Measurements from ENCODE around the gene ROCK2.

Gene ROCK2

DNA sequence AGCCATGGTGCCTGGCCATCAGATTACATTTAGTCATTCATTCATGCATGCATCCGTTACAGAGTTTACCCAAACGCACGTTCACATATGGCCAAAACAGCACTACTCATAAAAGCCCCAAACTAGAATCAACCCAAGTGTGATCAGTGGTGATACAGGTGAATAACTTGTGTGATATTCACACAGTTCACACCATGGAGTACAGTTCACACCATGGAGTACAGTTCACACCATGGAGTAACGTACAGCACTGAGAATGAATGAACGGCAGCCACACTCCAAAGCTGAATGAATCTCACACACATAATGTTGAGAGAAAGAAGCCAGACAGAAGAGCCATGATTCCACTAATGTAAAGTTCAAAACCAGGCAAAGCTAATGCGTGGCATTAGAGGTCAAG lies 201.4 kb downstream of the ROCK2 start:
- DNase-seq = no peak

- no peak for DNase-seq
Observed at GRCh38 chr2:11142330-11142729, 202.1 kb downstream of the ROCK2 start.

GRCh38 chr2:11141319-11141718 lies 203.1 kb downstream of the ROCK2 start:
- no peak for DNase-seq

DNA sequence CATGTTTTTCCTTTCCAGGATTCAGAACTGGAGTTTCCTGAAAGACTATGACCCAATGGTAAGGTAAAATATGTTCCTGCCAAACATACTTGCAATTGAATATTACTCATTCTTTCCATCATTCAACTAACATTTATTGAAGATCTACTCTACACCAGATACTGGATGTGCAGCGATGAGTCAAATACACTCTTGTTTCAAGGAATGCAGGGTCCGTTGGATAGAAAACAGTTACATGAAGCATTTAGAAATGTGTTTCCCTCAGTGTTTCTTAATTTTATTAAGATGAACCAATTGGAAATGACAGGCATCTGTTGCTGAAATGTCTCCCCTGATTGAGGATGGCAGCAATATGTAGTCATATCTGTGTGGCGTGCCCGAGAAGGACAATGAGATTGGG lies 203.9 kb downstream of the ROCK2 start:
- DNase-seq = no peak

GRCh38 chr2:11134349-11134748 lies 210.1 kb downstream of the ROCK2 start:
- no peak for DNase-seq

DNA sequence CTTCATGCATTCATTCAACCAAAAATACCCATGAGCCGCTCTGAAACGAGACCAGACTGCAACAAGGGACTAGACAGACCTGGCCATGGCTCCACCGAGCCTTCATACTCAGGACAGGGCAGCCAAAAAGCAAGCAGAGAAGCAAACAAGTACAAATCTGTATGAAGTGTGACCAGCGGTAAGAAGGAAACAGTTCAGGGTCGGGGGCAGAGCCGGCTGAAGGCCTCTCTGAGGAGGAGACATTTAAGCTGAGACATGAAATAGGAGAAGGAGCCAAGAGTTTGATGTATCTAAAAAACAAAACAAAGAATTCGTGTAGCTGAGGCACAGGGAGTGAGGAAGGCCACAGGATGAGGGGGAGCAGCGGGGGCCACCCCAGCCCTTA lies 210.5 kb downstream of the ROCK2 start:
- DNase-seq = no peak

- no peak for DNase-seq
Observed at GRCh38 chr2:11133238-11133935, 211.0 kb downstream of the ROCK2 start.

DNA sequence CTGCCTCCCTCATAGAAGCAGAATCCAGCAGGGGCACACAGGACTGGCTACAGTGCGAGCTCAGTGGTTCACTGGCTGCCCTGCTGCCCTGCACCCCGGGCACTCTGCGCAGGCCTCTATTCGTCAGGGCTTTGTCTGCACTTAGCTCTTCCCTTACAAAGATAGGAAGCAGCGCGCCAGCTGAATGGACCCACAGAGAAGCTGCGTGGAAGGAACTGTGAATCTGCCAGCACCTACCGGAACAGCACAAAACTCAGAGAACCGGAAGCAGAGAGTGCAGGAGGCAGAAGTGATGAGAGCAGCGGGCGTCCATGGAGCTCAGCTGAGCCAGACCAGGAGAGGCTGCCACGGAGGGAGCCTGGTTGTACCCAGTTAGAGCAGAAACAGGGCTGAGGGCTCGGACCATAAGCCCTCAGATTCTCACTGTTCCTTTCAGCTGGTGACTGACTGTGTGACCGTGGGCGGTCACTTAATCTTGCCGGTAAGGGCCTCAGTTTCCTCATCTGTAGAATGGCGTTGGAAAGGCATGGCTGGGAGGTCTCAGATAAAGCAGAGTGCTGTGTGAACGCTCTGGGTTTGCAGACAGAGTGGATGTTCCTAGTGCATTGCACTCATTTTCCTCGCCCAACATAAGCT lies 212.3 kb downstream of the ROCK2 start:
- DNase-seq = no peak

DNA sequence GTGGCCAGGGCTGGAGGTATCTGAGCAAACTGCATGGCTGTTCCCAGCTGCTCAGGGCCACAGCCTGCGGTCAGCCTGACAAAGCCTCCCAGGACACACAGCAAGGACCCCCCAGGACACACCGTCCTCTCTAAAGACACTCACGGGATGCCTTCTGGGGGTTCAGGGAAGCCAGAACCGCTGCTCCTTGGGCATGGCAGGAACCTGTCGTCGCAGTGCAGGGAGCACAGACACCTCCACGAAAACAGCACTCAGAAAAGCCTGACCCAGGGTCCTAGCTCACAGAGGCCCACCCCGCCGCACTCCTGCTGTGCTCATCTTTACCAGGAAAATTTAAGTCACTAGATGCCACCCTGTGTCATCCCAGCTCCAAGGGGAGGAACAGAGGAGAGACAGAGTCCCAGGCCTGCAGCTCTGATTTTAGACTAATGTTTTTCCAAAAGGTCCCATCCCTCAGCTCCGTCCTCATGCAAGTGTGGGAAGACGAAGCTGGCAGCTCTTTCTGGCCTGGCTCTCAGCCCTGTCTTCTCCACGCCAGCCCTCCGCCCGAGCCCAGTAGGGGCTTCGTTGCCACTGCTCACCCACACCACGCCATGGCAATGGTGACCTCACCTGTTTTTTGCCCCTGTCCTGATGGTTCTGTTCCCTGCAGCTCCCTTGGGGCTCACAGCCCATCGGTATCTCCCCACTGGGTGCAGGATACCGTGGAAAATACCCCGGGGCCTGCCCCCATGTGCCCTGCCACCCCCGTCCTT lies 213.1 kb downstream of the ROCK2 start:
- no peak for DNase-seq
